ENCODE results near the gene ALK. TPM values are rescaled to one million over a fixed set of nuclear protein-coding genes. Genes with fewer than 3 reads are reported as not detected.
A peak's percentile ranks its signal among the peaks of the same experiment; 100 is the strongest.
"Not testable (repeated sequence)": the region's sequence is repeated elsewhere in the genome, so short reads cannot be mapped to it uniquely, and the experiment has no call there.

ALK gene
- total RNA-seq, 2 donors from 2014 or later = 0.05 TPM; not detected in 1

GRCh38 chr2:29872870-29873269 lies 48.5 kb downstream of the ALK start:
- Mint-ChIP-seq H3K36me3 (no peaks in the 10 kb centered on the region), H3K9me3 (no peaks in the 10 kb centered on the region), H3K27ac (no peak overlapping the region)
- no peak for ATAC-seq
- no peak for DNase-seq (ENCODE audit: low spot score in 2 of 2)

GRCh38 chr2:29871541-29871940 lies 49.8 kb downstream of the ALK start:
- ATAC-seq (no peak), DNase-seq (ENCODE audit: low spot score in 2 of 2) (no peak)
- H3K9me3 Mint-ChIP-seq = no peaks in the 10 kb centered on the region
- no peak overlapping the region for H3K27ac Mint-ChIP-seq
- no peaks in the 10 kb centered on the region for H3K36me3 Mint-ChIP-seq

GRCh38 chr2:29865512-29865911 lies 55.9 kb downstream of the ALK start:
- Mint-ChIP-seq H3K36me3 (no peaks in the 10 kb centered on the region), H3K27ac (no peak overlapping the region), H3K9me3 (no peaks in the 10 kb centered on the region)
- DNase-seq (ENCODE audit: low spot score in 2 of 2) (no peak), ATAC-seq (no peak)

- ATAC-seq (no peak), DNase-seq (ENCODE audit: low spot score in 2 of 2) (no peak)
- Mint-ChIP-seq H3K27ac (no peak overlapping the region), H3K9me3 (no peaks in the 10 kb centered on the region), H3K36me3 (no peaks in the 10 kb centered on the region)
Observed at GRCh38 chr2:29864988-29865387, 56.4 kb downstream of the ALK start.

GRCh38 chr2:29855924-29856639 lies 65.3 kb downstream of the ALK start:
- Mint-ChIP-seq H3K27ac (no peak overlapping the region), H3K9me3 (peaks cover 7 to 9% of the 10 kb centered on the region in 2 donors), H3K36me3 (no peaks in the 10 kb centered on the region)
- DNase-seq (ENCODE audit: low spot score in 2 of 2) (no peak), ATAC-seq (no peak)

GRCh38 chr2:29850794-29851193 lies 70.6 kb downstream of the ALK start:
- H3K9me3 Mint-ChIP-seq = peaks cover 6 to 7% of the 10 kb centered on the region in 2 donors
- DNase-seq (ENCODE audit: low spot score in 2 of 2) (no peak), ATAC-seq (no peak)
- H3K27ac Mint-ChIP-seq = no peak overlapping the region
- H3K36me3 Mint-ChIP-seq = no peaks in the 10 kb centered on the region

- DNase-seq (ENCODE audit: low spot score in 2 of 2) (no peak), ATAC-seq (no peak)
- Mint-ChIP-seq H3K36me3 (no peaks in the 10 kb centered on the region), H3K9me3 (peaks cover 6 to 7% of the 10 kb centered on the region in 2 donors), H3K27ac (no peak overlapping the region)
Observed at GRCh38 chr2:29848566-29849310, 72.6 kb downstream of the ALK start.

GRCh38 chr2:29847886-29848285 lies 73.5 kb downstream of the ALK start:
- DNase-seq (ENCODE audit: low spot score in 2 of 2) (no peak), ATAC-seq (no peak)
- H3K9me3 Mint-ChIP-seq = peaks cover 0 to 4% of the 10 kb centered on the region in 2 donors
- H3K36me3 Mint-ChIP-seq = no peaks in the 10 kb centered on the region
- H3K27ac Mint-ChIP-seq = no peak overlapping the region

GRCh38 chr2:29844713-29845326 lies 76.6 kb downstream of the ALK start:
- H3K36me3 Mint-ChIP-seq = no peaks in the 10 kb centered on the region
- DNase-seq (ENCODE audit: low spot score in 2 of 2) (no peak), ATAC-seq (no peak)
- no peaks in the 10 kb centered on the region for H3K9me3 Mint-ChIP-seq
- no peak overlapping the region for H3K27ac Mint-ChIP-seq

GRCh38 chr2:29841386-29842004 lies 79.9 kb downstream of the ALK start:
- Mint-ChIP-seq H3K36me3 (no peaks in the 10 kb centered on the region), H3K27ac (no peak overlapping the region), H3K9me3 (peaks cover 11 to 13% of the 10 kb centered on the region in 2 donors)
- DNase-seq (ENCODE audit: low spot score in 2 of 2) (peak in 1 of 2 donors; percentile 35), ATAC-seq (peak in 1 of 2 donors; percentile 38)

- no peak for ATAC-seq
- no peaks in the 10 kb centered on the region for H3K36me3 Mint-ChIP-seq
- DNase-seq (ENCODE audit: low spot score in 2 of 2) = no peak
- H3K9me3 Mint-ChIP-seq = peaks cover 14 to 16% of the 10 kb centered on the region in 2 donors
- no peak overlapping the region for H3K27ac Mint-ChIP-seq
Observed at GRCh38 chr2:29839306-29839705, 82.1 kb downstream of the ALK start.

- Mint-ChIP-seq H3K36me3 (no peaks in the 10 kb centered on the region), H3K9me3 (peaks cover 14 to 16% of the 10 kb centered on the region in 2 donors), H3K27ac (no peak overlapping the region)
- DNase-seq (ENCODE audit: low spot score in 2 of 2) (no peak), ATAC-seq (no peak)
Observed at GRCh38 chr2:29837925-29838324, 83.5 kb downstream of the ALK start.

- Mint-ChIP-seq H3K27ac (no peak overlapping the region), H3K36me3 (no peaks in the 10 kb centered on the region), H3K9me3 (peaks cover 14 to 19% of the 10 kb centered on the region in 2 donors)
- no peak for DNase-seq (ENCODE audit: low spot score in 2 of 2)
- ATAC-seq = no peak
Observed at GRCh38 chr2:29834624-29835023, 86.8 kb downstream of the ALK start.

GRCh38 chr2:29834036-29834540 lies 87.3 kb downstream of the ALK start:
- DNase-seq (ENCODE audit: low spot score in 2 of 2) = no peak
- Mint-ChIP-seq H3K36me3 (no peaks in the 10 kb centered on the region), H3K9me3 (peaks cover 14 to 19% of the 10 kb centered on the region in 2 donors), H3K27ac (no peak overlapping the region)
- no peak for ATAC-seq

GRCh38 chr2:29831560-29831959 lies 89.8 kb downstream of the ALK start:
- Mint-ChIP-seq H3K36me3 (no peaks in the 10 kb centered on the region), H3K9me3 (peaks cover 4 to 6% of the 10 kb centered on the region in 2 donors), H3K27ac (no peak overlapping the region)
- ATAC-seq = no peak
- DNase-seq (ENCODE audit: low spot score in 2 of 2) = no peak

GRCh38 chr2:29829841-29830240 lies 91.5 kb downstream of the ALK start:
- no peak for DNase-seq (ENCODE audit: low spot score in 2 of 2)
- Mint-ChIP-seq H3K36me3 (no peaks in the 10 kb centered on the region), H3K27ac (no peak overlapping the region), H3K9me3 (peaks cover 0 to 3% of the 10 kb centered on the region in 2 donors)
- no peak for ATAC-seq

GRCh38 chr2:29824145-29824544 lies 97.2 kb downstream of the ALK start:
- not testable (repeated sequence) for H3K36me3 Mint-ChIP-seq; H3K27ac Mint-ChIP-seq; H3K9me3 Mint-ChIP-seq; ATAC-seq; DNase-seq (ENCODE audit: low spot score in 2 of 2)
